CD14-positive monocyte (primary cell): Measurements from ENCODE around the gene TMF1. TPM values are rescaled to one million over a fixed set of nuclear protein-coding genes. Genes with fewer than 3 reads are reported as not detected.

ENCODE experiments used
- DNase-seq, 3 donors: peaks; one replicate each; pipeline ENCODE4 v3.0.0-alpha.2; 2011 to 2022
- H2AFZ ChIP-seq: 2 replicates; pipeline ENCODE4 v1.6.0; 2012; ENCODE audit warnings: mild to moderate bottlenecking, low read depth, low read length, inconsistent platforms; ENCODE audit not compliant: insufficient read depth, poor library complexity, severe bottlenecking
- H3K27ac ChIP-seq, 2 donors: 1 replicate in 1 of 2; 2 replicates in 1 of 2; pipeline ENCODE4 v1.5.1; 2012 to 2013; ENCODE audit warnings: low read length in 2 of 2, control low read depth in 1 of 2, inconsistent platforms in 1 of 2, low read depth in 1 of 2, mild to moderate bottlenecking in 1 of 2
- H3K27me3 ChIP-seq, 2 donors: one replicate each; pipeline versions ENCODE4 v1.6.0 to v1.6.1; 2011 to 2013; ENCODE audit warnings: low read length in 2 of 2; ENCODE audit not compliant: control insufficient read depth in 2 of 2, insufficient read depth in 2 of 2
- H3K36me3 ChIP-seq, 2 donors: replicated peaks in 1 of 2; 1 replicate in 1 of 2; 2 replicates in 1 of 2; pipeline versions ENCODE4 v1.5.1 to v1.6.1; 2012 to 2013; ENCODE audit warnings: low read length in 2 of 2, control low read depth in 1 of 2, inconsistent platforms in 1 of 2, mild to moderate bottlenecking in 1 of 2; ENCODE audit not compliant: insufficient read depth in 2 of 2, control insufficient read depth in 1 of 2
- H3K4me1 ChIP-seq, 2 donors: 1 replicate in 1 of 2; 2 replicates in 1 of 2; pipeline versions ENCODE4 v1.5.1 to v1.6.1; 2012 to 2013; ENCODE audit warnings: low read length in 2 of 2, control low read depth in 1 of 2, inconsistent platforms in 1 of 2, mild to moderate bottlenecking in 1 of 2, moderate library complexity in 1 of 2; ENCODE audit not compliant: insufficient read depth in 2 of 2, control insufficient read depth in 1 of 2
- H3K4me2 ChIP-seq: replicated peaks from 2 replicates; pipeline ENCODE3; 2012; ENCODE audit warnings: low read length, moderate library complexity, mild to moderate bottlenecking; ENCODE audit not compliant: poor library complexity, severe bottlenecking; ENCODE audit errors: extremely low read depth
- H3K4me3 ChIP-seq, 3 experiments: fragments of 200-600 bp in 1 of 3; sonication (generic) in 1 of 3; replicated peaks in 1 of 3; 1 replicate in 2 of 3; 2 replicates in 1 of 3; pipeline ENCODE4 v1.5.1; 2011 to 2013; ENCODE audit warnings: low read length in 3 of 3, mild to moderate bottlenecking in 3 of 3, control low read depth in 2 of 3, low read depth in 2 of 3, inconsistent platforms in 1 of 3, moderate library complexity in 1 of 3
- H3K79me2 ChIP-seq: 2 replicates; pipeline ENCODE4 v1.6.0; 2012; ENCODE audit warnings: mild to moderate bottlenecking, control low read depth, inconsistent platforms, low read length, moderate library complexity; ENCODE audit not compliant: insufficient read depth
- H3K9ac ChIP-seq: 2 replicates; pipeline ENCODE4 v1.6.0; 2017; ENCODE audit warnings: low read length, mild to moderate bottlenecking; ENCODE audit not compliant: insufficient read depth, poor library complexity, severe bottlenecking
- H3K9me3 ChIP-seq, 2 donors: replicated peaks in 1 of 2; 1 replicate in 1 of 2; 2 replicates in 1 of 2; pipeline versions ENCODE4 v1.5.1 to v1.6.1; 2012 to 2013; ENCODE audit warnings: low read length in 2 of 2, control low read depth in 1 of 2; ENCODE audit not compliant: control insufficient read depth in 1 of 2, insufficient read depth in 1 of 2
- H4K20me1 ChIP-seq: 2 replicates; pipeline ENCODE4 v1.6.0; 2012; ENCODE audit warnings: mild to moderate bottlenecking, low read length, control low read depth, moderate library complexity; ENCODE audit not compliant: insufficient read depth
- H3K27ac Mint-ChIP-seq, 7 donors: one replicate each; pipeline ENCODE4 v1.8.0; 2020; ENCODE audit warnings: mild to moderate bottlenecking in 7 of 7, mixed read lengths in 7 of 7, moderate library complexity in 6 of 7, inconsistent platforms in 2 of 7
- H3K27me3 Mint-ChIP-seq, 3 donors: one replicate each; pipeline ENCODE4 v1.8.0; 2021 to 2022; ENCODE audit warnings: low read depth in 3 of 3, mild to moderate bottlenecking in 3 of 3, mixed read lengths in 3 of 3, moderate library complexity in 3 of 3, inconsistent platforms in 1 of 3
- H3K36me3 Mint-ChIP-seq, 2 donors: one replicate each; pipeline ENCODE4 v1.8.0; 2020; ENCODE audit warnings: mixed read lengths in 2 of 2, inconsistent platforms in 1 of 2, mild to moderate bottlenecking in 1 of 2
- H3K4me1 Mint-ChIP-seq: one replicate; pipeline ENCODE4 v1.8.0; 2020; ENCODE audit warnings: mild to moderate bottlenecking, mixed read lengths
- H3K4me3 Mint-ChIP-seq, 2 donors: one replicate each; pipeline ENCODE4 v1.8.0; 2020; ENCODE audit warnings: mild to moderate bottlenecking in 2 of 2, mixed read lengths in 2 of 2, moderate library complexity in 1 of 2
- H3K9me3 Mint-ChIP-seq, 7 donors: one replicate each; pipeline ENCODE4 v1.8.0; 2020 to 2022; ENCODE audit warnings: mixed read lengths in 7 of 7, mild to moderate bottlenecking in 6 of 7, moderate library complexity in 6 of 7, inconsistent platforms in 2 of 7
- CTCF ChIP-seq: fragments of 200-600 bp; IDR thresholded peaks from one replicate; pipeline ENCODE4 v1.8.0; 2022; ENCODE audit warnings: antibody characterized with exemption, mild to moderate bottlenecking
- WGBS: methylation state at CpG from one replicate; pipeline ENCODE4 v1.1.5; 2013; ENCODE audit warnings: missing lambda C conversion rate; ENCODE audit not compliant: insufficient coverage; 5-methylcytosine and 5-hydroxymethylcytosine counted together
- intact Hi-C, 2 donors: fragments of 100-400 bp; cut with micrococcal nuclease; formaldehyde crosslinking; loops; one replicate each; pipeline versions ENCODE4 v1.15.0 to v1.15.1; 2023
- polyA plus RNA-seq, 3 donors: library from polyadenylated mRNA; depleted of rRNA in 1 of 3; unstranded in 2 of 3; stranded (reverse) in 1 of 3; fragments of 300-500 nt in 2 of 3; fragments of >200 nt in 1 of 3; fragmentation: Illumina TruSeq in 2 of 3; gene quantifications; 1 replicate in 2 of 3; 2 replicates in 1 of 3; pipeline ENCODE4 v1.2.3, GENCODE V29; 2012 to 2021

Gene TMF1
- polyA plus RNA-seq, 3 donors = 6.4 to 25.6 (median 23.1) TPM

DNA sequence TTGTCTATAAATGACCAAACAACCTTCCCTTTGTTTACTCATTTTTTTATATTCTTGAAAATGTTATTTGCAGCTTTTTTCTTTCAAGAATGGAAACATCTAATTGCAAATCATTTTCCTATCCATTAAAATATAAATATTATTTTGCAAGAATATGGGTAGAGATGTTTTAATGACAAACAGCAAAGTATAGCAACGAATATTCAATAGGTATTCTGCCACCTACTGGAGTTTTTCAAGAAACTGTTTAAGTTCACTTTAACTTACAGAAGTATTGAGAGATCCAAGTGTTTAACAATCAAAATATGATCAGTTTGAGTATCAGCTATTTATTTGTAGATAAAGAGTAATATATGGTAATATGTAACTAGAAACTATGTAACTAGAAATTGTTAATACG is 31.7 kb downstream of the TMF1 start:
- H3K4me1 ChIP-seq = no peaks in the 10 kb centered on the region
- H3K36me3 Mint-ChIP-seq = peaks cover 32 to 51% of the 10 kb centered on the region in 2 donors
- no peaks in the 10 kb centered on the region for H3K9me3 Mint-ChIP-seq
- no peak overlapping the region for H3K27ac Mint-ChIP-seq
- H3K4me1 Mint-ChIP-seq = no peaks in the 10 kb centered on the region
- peaks cover 45 to 83% of the 10 kb centered on the region in 2 donors for H3K36me3 ChIP-seq
- no peak overlapping the region for H3K9ac ChIP-seq
- H3K27me3 ChIP-seq = no peaks in the 10 kb centered on the region
- H3K27me3 Mint-ChIP-seq = no peaks in the 10 kb centered on the region
- H4K20me1 ChIP-seq = no peaks in the 10 kb centered on the region
- H3K4me2 ChIP-seq = no peak overlapping the region
- no peak overlapping the region for H3K4me3 ChIP-seq
- no peak overlapping the region for H2AFZ ChIP-seq
- no peak overlapping the region for H3K27ac ChIP-seq
- no peak overlapping the region for H3K4me3 Mint-ChIP-seq
- no peak for DNase-seq
- WGBS = no CpG with 5 or more reads among the region's 2 CpGs
- intact Hi-C loops = no loop called here
- peak; percentile 35 for TF ChIP-seq CTCF
- H3K9me3 ChIP-seq = no peaks in the 10 kb centered on the region
- H3K79me2 ChIP-seq = no peaks in the 10 kb centered on the region

DNA sequence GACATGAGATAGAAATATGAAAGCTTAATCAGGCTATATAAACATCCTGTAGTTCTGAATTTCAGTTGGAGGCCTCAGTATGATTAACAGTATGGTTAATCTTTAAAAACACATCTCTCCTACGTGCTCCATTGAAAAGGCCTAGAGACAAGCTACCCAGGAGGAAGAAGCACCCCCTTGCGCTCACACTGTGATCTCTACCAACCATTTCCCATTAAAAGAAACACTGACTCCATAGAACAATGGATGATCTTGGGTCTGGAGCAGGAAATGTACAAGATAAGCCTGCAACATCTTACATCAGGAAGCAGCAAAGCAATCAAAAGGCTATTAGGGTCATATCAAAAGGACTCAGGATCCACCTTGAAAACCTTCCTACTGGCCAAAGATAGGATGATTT is 35.2 kb downstream of the TMF1 start:
- Mint-ChIP-seq H3K27me3 (peaks cover 2 to 4% (median 2%) of the 10 kb centered on the region in 3 donors), H3K4me3 (no peak overlapping the region), H3K27ac (no peak overlapping the region), H3K4me1 (peaks cover 12% of the 10 kb centered on the region), H3K9me3 (no peaks in the 10 kb centered on the region), H3K36me3 (peaks cover 20 to 34% of the 10 kb centered on the region in 2 donors)
- Histone ChIP-seq H3K9ac (no peak overlapping the region), H3K4me1 (peaks cover 9 to 14% of the 10 kb centered on the region in 2 donors), H3K36me3 (peaks cover 19 to 48% of the 10 kb centered on the region in 2 donors), H2AFZ (no peak overlapping the region), H3K4me3 (no peak overlapping the region), H3K27ac (no peak overlapping the region), H3K4me2 (no peak overlapping the region), H4K20me1 (no peaks in the 10 kb centered on the region), H3K9me3 (no peaks in the 10 kb centered on the region), H3K79me2 (no peaks in the 10 kb centered on the region), H3K27me3 (no peaks in the 10 kb centered on the region)
- TF ChIP-seq CTCF = no peak
- no CpG with 5 or more reads among the region's 2 CpGs for WGBS
- intact Hi-C loops = no loop called here
- no peak for DNase-seq
